Adipocyte (in vitro differentiated cells): ENCODE data around the gene ABI1.
"Not testable (repeated sequence)": the region's sequence is repeated elsewhere in the genome, so short reads cannot be mapped to it uniquely, and the experiment has no call there.

ENCODE experiments used
- DNase-seq: peaks from one replicate; pipeline ENCODE4 v3.0.0-alpha.2; 2015; ENCODE audit warnings: low read depth
- H3K27me3 ChIP-seq: replicated peaks from 2 replicates; pipeline ENCODE4 v1.7.0; 2013; ENCODE audit warnings: mild to moderate bottlenecking, low read length, moderate library complexity; ENCODE audit not compliant: control insufficient read depth, insufficient read depth
- H3K36me3 ChIP-seq: 2 replicates; pipeline ENCODE4 v1.7.0; 2013; ENCODE audit warnings: low read length, mild to moderate bottlenecking, moderate library complexity; ENCODE audit not compliant: control insufficient read depth, insufficient read depth, severe bottlenecking
- H3K4me1 ChIP-seq: 2 replicates; pipeline ENCODE4 v1.7.0; 2013; ENCODE audit warnings: mild to moderate bottlenecking, low read length, moderate library complexity; ENCODE audit not compliant: control insufficient read depth, insufficient read depth
- H3K4me3 ChIP-seq: 2 replicates; pipeline ENCODE4 v1.7.0; 2013; ENCODE audit warnings: mild to moderate bottlenecking, low read length, moderate library complexity
- H3K9ac ChIP-seq: 2 replicates; pipeline ENCODE4 v1.7.0; 2013; ENCODE audit warnings: mild to moderate bottlenecking, low read length, moderate library complexity
- H3K9me3 ChIP-seq: 2 replicates; pipeline ENCODE4 v1.7.0; 2013; ENCODE audit warnings: mild to moderate bottlenecking, low read length, moderate library complexity; ENCODE audit not compliant: control insufficient read depth

Gene ABI1

GRCh38 chr10:26860443-26861204, at the start of gene ABI1:
ABI1 (minus strand) TSS chr10:26860958; CDS start chr10:26860863, 95 bp downstream.
- DNase-seq = peak; percentile 100
- H3K9me3 ChIP-seq = no peaks in the 10 kb centered on the region
- H3K4me3 ChIP-seq = peak within 1 kb of the TSS; percentile 99
- peaks cover 29% of the 10 kb centered on the region for H3K4me1 ChIP-seq
- no peaks in the 10 kb centered on the region for H3K27me3 ChIP-seq
- no peaks in the 10 kb centered on the region for H3K36me3 ChIP-seq
- H3K9ac ChIP-seq = peak within 1 kb of the TSS; percentile 97

GRCh38 chr10:26909753-26910152, 49.0 kb upstream of the ABI1 start:
- peaks cover 4% of the 10 kb centered on the region for H3K9me3 ChIP-seq
- peak overlapping the region; percentile 17 for H3K4me3 ChIP-seq
- no peak for DNase-seq
- no peaks in the 10 kb centered on the region for H3K27me3 ChIP-seq
- no peak overlapping the region for H3K9ac ChIP-seq
- H3K36me3 ChIP-seq = no peaks in the 10 kb centered on the region
- H3K4me1 ChIP-seq = peaks cover 9% of the 10 kb centered on the region

GRCh38 chr10:26905253-26905781, 44.6 kb upstream of the ABI1 start:
- DNase-seq, H3K27me3 ChIP-seq, H3K4me1 ChIP-seq: not testable (repeated sequence)

GRCh38 chr10:26903431-26904217, 42.9 kb upstream of the ABI1 start:
- H3K27me3 ChIP-seq = no peaks in the 10 kb centered on the region
- no peak overlapping the region for H3K4me3 ChIP-seq
- H3K9me3 ChIP-seq = peaks cover 4% of the 10 kb centered on the region
- H3K36me3 ChIP-seq = no peaks in the 10 kb centered on the region
- H3K9ac ChIP-seq = no peak overlapping the region
- DNase-seq = no peak
- H3K4me1 ChIP-seq = no peaks in the 10 kb centered on the region

More at GRCh38 chr10:26905253-26905781, 44.6 kb upstream of the ABI1 start:
- H3K9me3 ChIP-seq, H3K4me3 ChIP-seq, H3K36me3 ChIP-seq, H3K9ac ChIP-seq: not testable (repeated sequence)

- not testable (repeated sequence) for H3K9me3 ChIP-seq, H3K27me3 ChIP-seq, H3K9ac ChIP-seq, H3K4me1 ChIP-seq, H3K4me3 ChIP-seq, DNase-seq, H3K36me3 ChIP-seq
Measured at GRCh38 chr10:26892306-26892923, 31.7 kb upstream of the ABI1 start.

GRCh38 chr10:26890956-26891355, 30.2 kb upstream of the ABI1 start:
- H3K4me3 ChIP-seq = no peak overlapping the region
- no peak overlapping the region for H3K9ac ChIP-seq
- no peaks in the 10 kb centered on the region for H3K9me3 ChIP-seq
- H3K4me1 ChIP-seq = no peaks in the 10 kb centered on the region
- H3K27me3 ChIP-seq = peaks cover 6% of the 10 kb centered on the region
- peak; percentile 64 for DNase-seq
- H3K36me3 ChIP-seq = no peaks in the 10 kb centered on the region

- Histone ChIP-seq H3K9ac (no peak overlapping the region), H3K9me3 (no peaks in the 10 kb centered on the region), H3K27me3 (peaks cover 8% of the 10 kb centered on the region), H3K4me1 (no peaks in the 10 kb centered on the region), H3K4me3 (no peak overlapping the region), H3K36me3 (no peaks in the 10 kb centered on the region)
- no peak for DNase-seq
Measured at GRCh38 chr10:26887611-26888215, 27.0 kb upstream of the ABI1 start.

GRCh38 chr10:26881600-26882331, 21.0 kb upstream of the ABI1 start:
- H3K9ac ChIP-seq = no peak overlapping the region
- H3K9me3 ChIP-seq = no peaks in the 10 kb centered on the region
- H3K36me3 ChIP-seq = no peaks in the 10 kb centered on the region
- H3K4me1 ChIP-seq = peaks cover 4% of the 10 kb centered on the region
- H3K4me3 ChIP-seq = no peak overlapping the region
- H3K27me3 ChIP-seq = peaks cover 8% of the 10 kb centered on the region
- peak; percentile 87 for DNase-seq

GRCh38 chr10:26879744-26880143, 19.0 kb upstream of the ABI1 start:
- Histone ChIP-seq H3K27me3 (peaks cover 8% of the 10 kb centered on the region), H3K4me3 (no peak overlapping the region), H3K36me3 (no peaks in the 10 kb centered on the region), H3K9me3 (no peaks in the 10 kb centered on the region), H3K4me1 (peaks cover 4% of the 10 kb centered on the region), H3K9ac (no peak overlapping the region)
- no peak for DNase-seq

GRCh38 chr10:26870766-26871165, 10.0 kb upstream of the ABI1 start:
- H3K36me3 ChIP-seq = no peaks in the 10 kb centered on the region
- no peaks in the 10 kb centered on the region for H3K27me3 ChIP-seq
- H3K9me3 ChIP-seq = no peaks in the 10 kb centered on the region
- DNase-seq = no peak
- H3K4me1 ChIP-seq = no peaks in the 10 kb centered on the region
- no peak overlapping the region for H3K4me3 ChIP-seq
- H3K9ac ChIP-seq = no peak overlapping the region
